ENCODE measurements around the gene OCEL1. TPM values are rescaled to one million over a fixed set of nuclear protein-coding genes. Genes with fewer than 3 reads are reported as not detected.

Gene OCEL1
- total RNA-seq, 5 donors from 2014 or later (not counting 1 experiment from before 2014, with no cell fraction given), result 21.5 to 33.3 (median 23.0) TPM

- ATAC-seq (replicated peaks in 1 of 4) (no peak), DNase-seq (no peak)
- H3K9me3 Mint-ChIP-seq, result no peaks in the 10 kb centered on the region
- peaks cover 5 to 6% of the 10 kb centered on the region in 2 donors for H3K27me3 Mint-ChIP-seq
- H3K4me1 Mint-ChIP-seq, result peaks cover 0 to 17% (median 6%) of the 10 kb centered on the region in 3 donors
- Histone ChIP-seq H3K9me3 (no peaks in the 10 kb centered on the region), H3K27me3 (replicated peaks in 1 of 2; ENCODE audit: control insufficient read depth in 2 of 2, extremely low read depth in 1 of 2, insufficient read depth in 2 of 2, low read length in 1 of 2) (peaks cover 0 to 15% of the 10 kb centered on the region in 2 experiments), H3K4me3 (ENCODE audit: control insufficient read depth in 1 of 2, extremely low read depth in 1 of 2, low read length in 1 of 2) (no peak overlapping the region), H3K4me1 (ENCODE audit: control insufficient read depth in 1 of 2, extremely low read depth in 1 of 2, insufficient read depth in 2 of 2, low read length in 2 of 2) (peaks cover 0 to 19% of the 10 kb centered on the region in 2 experiments), H3K27ac (ENCODE audit: low read length) (no peak overlapping the region), H3K36me3 (ENCODE audit: control insufficient read depth in 2 of 2, extremely low read depth in 1 of 2, insufficient read depth in 1 of 2, low read length in 1 of 2) (no peaks in the 10 kb centered on the region)
- 80% methylated on average over 2 of the region's 8 CpGs for WGBS (ENCODE audit: insufficient coverage)
- CTCF ChIA-PET, result no interaction called here
- H3K27ac Mint-ChIP-seq, result peak overlapping the region; percentile 50 to 77
- peak overlapping the region in 1 of 3 donors; percentile 11 for H3K4me3 Mint-ChIP-seq
- H3K36me3 Mint-ChIP-seq, result no peaks in the 10 kb centered on the region
- POLR2A ChIA-PET, result no interaction called here
Measured at GRCh38 chr19:17242431-17243208, 16.6 kb downstream of the OCEL1 start.

GRCh38 chr19:17243211-17243829, 17.3 kb downstream of the OCEL1 start:
- ATAC-seq (replicated peaks in 1 of 4) (no peak), DNase-seq (no peak)
- no peak overlapping the region for H3K4me3 ChIP-seq (ENCODE audit: control insufficient read depth in 1 of 2, extremely low read depth in 1 of 2, low read length in 1 of 2)
- CTCF ChIA-PET, result no interaction called here
- peaks cover 0 to 16% (median 6%) of the 10 kb centered on the region in 3 donors for H3K4me1 Mint-ChIP-seq
- H3K27ac Mint-ChIP-seq, result peak overlapping the region; percentile 50 to 77
- no peaks in the 10 kb centered on the region for H3K36me3 Mint-ChIP-seq
- POLR2A ChIA-PET, result interaction anchor here in 1 of 2 donors (0.6 kb wide), 1 partner anchor 17 kb away, joined by 12 read pairs; the partner anchor contains the start of gene OCEL1
- H3K36me3 ChIP-seq (ENCODE audit: control insufficient read depth in 2 of 2, extremely low read depth in 1 of 2, insufficient read depth in 1 of 2, low read length in 1 of 2), result no peaks in the 10 kb centered on the region
- peaks cover 5 to 7% of the 10 kb centered on the region in 2 donors for H3K27me3 Mint-ChIP-seq
- WGBS (ENCODE audit: insufficient coverage), result 97% methylated on average over 5 of the region's 8 CpGs
- no peaks in the 10 kb centered on the region for H3K9me3 ChIP-seq
- peaks cover 0 to 19% of the 10 kb centered on the region in 2 experiments for H3K4me1 ChIP-seq (ENCODE audit: control insufficient read depth in 1 of 2, extremely low read depth in 1 of 2, insufficient read depth in 2 of 2, low read length in 2 of 2)
- H3K9me3 Mint-ChIP-seq, result no peaks in the 10 kb centered on the region
- peaks cover 0 to 18% of the 10 kb centered on the region in 2 experiments for H3K27me3 ChIP-seq (replicated peaks in 1 of 2; ENCODE audit: control insufficient read depth in 2 of 2, extremely low read depth in 1 of 2, insufficient read depth in 2 of 2, low read length in 1 of 2)
- peak overlapping the region; percentile 41 to 57 (median 54) for H3K4me3 Mint-ChIP-seq
- no peak overlapping the region for H3K27ac ChIP-seq (ENCODE audit: low read length)

- Histone ChIP-seq H3K4me3 (ENCODE audit: control insufficient read depth in 1 of 2, extremely low read depth in 1 of 2, low read length in 1 of 2) (no peak overlapping the region), H3K27ac (ENCODE audit: low read length) (no peak overlapping the region), H3K4me1 (ENCODE audit: control insufficient read depth in 1 of 2, extremely low read depth in 1 of 2, insufficient read depth in 2 of 2, low read length in 2 of 2) (peaks cover 0 to 19% of the 10 kb centered on the region in 2 experiments), H3K36me3 (ENCODE audit: control insufficient read depth in 2 of 2, extremely low read depth in 1 of 2, insufficient read depth in 1 of 2, low read length in 1 of 2) (no peaks in the 10 kb centered on the region), H3K27me3 (replicated peaks in 1 of 2; ENCODE audit: control insufficient read depth in 2 of 2, extremely low read depth in 1 of 2, insufficient read depth in 2 of 2, low read length in 1 of 2) (peaks cover 0 to 18% of the 10 kb centered on the region in 2 experiments), H3K9me3 (no peaks in the 10 kb centered on the region)
- Mint-ChIP-seq H3K36me3 (no peaks in the 10 kb centered on the region), H3K4me1 (peaks cover 0 to 16% (median 6%) of the 10 kb centered on the region in 3 donors), H3K27me3 (peaks cover 5 to 7% of the 10 kb centered on the region in 2 donors), H3K4me3 (peak overlapping the region; percentile 54 to 65 (median 57)), H3K27ac (peak overlapping the region in 1 of 2 donors; percentile 31), H3K9me3 (no peaks in the 10 kb centered on the region)
- WGBS (ENCODE audit: insufficient coverage), result 86% methylated on average over 23 of the region's 52 CpGs
- no peak for ATAC-seq (replicated peaks in 1 of 4)
- no peak for DNase-seq
- ChIA-PET CTCF (no interaction called here), POLR2A (interaction anchor here (0.6 kb wide), 2 partner anchors 18 to 119 kb away, joined by 12 to 13 read pairs; partner anchors contain the start of gene OCEL1 (in 1 of the 2))
Measured at GRCh38 chr19:17243830-17244617, 18.0 kb downstream of the OCEL1 start.

- Mint-ChIP-seq H3K9me3 (no peaks in the 10 kb centered on the region), H3K4me1 (peaks cover 0 to 16% (median 6%) of the 10 kb centered on the region in 3 donors), H3K27me3 (peaks cover 5 to 7% of the 10 kb centered on the region in 2 donors), H3K4me3 (peak overlapping the region; percentile 54 to 65 (median 57)), H3K36me3 (no peaks in the 10 kb centered on the region), H3K27ac (no peak overlapping the region)
- WGBS (ENCODE audit: insufficient coverage), result 7% methylated on average over 97 of the region's 100 CpGs
- Histone ChIP-seq H3K4me1 (ENCODE audit: control insufficient read depth in 1 of 2, extremely low read depth in 1 of 2, insufficient read depth in 2 of 2, low read length in 2 of 2) (peaks cover 0 to 19% of the 10 kb centered on the region in 2 experiments), H3K27me3 (replicated peaks in 1 of 2; ENCODE audit: control insufficient read depth in 2 of 2, extremely low read depth in 1 of 2, insufficient read depth in 2 of 2, low read length in 1 of 2) (peaks cover 0 to 18% of the 10 kb centered on the region in 2 experiments), H3K27ac (ENCODE audit: low read length) (no peak overlapping the region), H3K4me3 (ENCODE audit: control insufficient read depth in 1 of 2, extremely low read depth in 1 of 2, low read length in 1 of 2) (peak overlapping the region in 1 of 2 donors; percentile 25), H3K9me3 (no peaks in the 10 kb centered on the region), H3K36me3 (ENCODE audit: control insufficient read depth in 2 of 2, extremely low read depth in 1 of 2, insufficient read depth in 1 of 2, low read length in 1 of 2) (no peaks in the 10 kb centered on the region)
- DNase-seq (peak in 4 of 35 experiments; percentile 20 to 45 (median 26)), ATAC-seq (replicated peaks in 1 of 4) (peak in 3 of 4 experiments; percentile 8 to 33 (median 12))
- POLR2A ChIA-PET, result interaction anchor here in 1 of 2 donors (0.6 kb wide), 1 partner anchor 120 kb away, joined by 13 read pairs; no protein-coding TSS in a partner anchor
- CTCF ChIA-PET, result no interaction called here
Measured at GRCh38 chr19:17244618-17245534, 18.9 kb downstream of the OCEL1 start.

GRCh38 chr19:17245535-17245984, 19.5 kb downstream of the OCEL1 start, which contains the start of gene NR2F6:
TSS of gene NR2F6 (minus strand) at chr19:17245919. CDS start at chr19:17245220, 699 bp downstream.
- Mint-ChIP-seq H3K9me3 (no peaks in the 10 kb centered on the region), H3K27me3 (peaks cover 5 to 7% of the 10 kb centered on the region in 2 donors), H3K27ac (peak within 1 kb of the TSS in 1 of 2 donors; percentile 74), H3K4me3 (peak within 1 kb of the TSS; percentile 80 to 86 (median 82)), H3K36me3 (no peaks in the 10 kb centered on the region), H3K4me1 (peaks cover 0 to 16% (median 6%) of the 10 kb centered on the region in 3 donors)
- Histone ChIP-seq H3K27ac (ENCODE audit: low read length) (no peak within 1 kb of the TSS), H3K4me1 (ENCODE audit: control insufficient read depth in 1 of 2, extremely low read depth in 1 of 2, insufficient read depth in 2 of 2, low read length in 2 of 2) (peaks cover 0 to 19% of the 10 kb centered on the region in 2 experiments), H3K27me3 (replicated peaks in 1 of 2; ENCODE audit: control insufficient read depth in 2 of 2, extremely low read depth in 1 of 2, insufficient read depth in 2 of 2, low read length in 1 of 2) (peaks cover 0 to 18% of the 10 kb centered on the region in 2 experiments), H3K36me3 (ENCODE audit: control insufficient read depth in 2 of 2, extremely low read depth in 1 of 2, insufficient read depth in 1 of 2, low read length in 1 of 2) (no peaks in the 10 kb centered on the region), H3K9me3 (no peaks in the 10 kb centered on the region), H3K4me3 (ENCODE audit: control insufficient read depth in 1 of 2, extremely low read depth in 1 of 2, low read length in 1 of 2) (peak within 1 kb of the TSS; percentile 68 to 69)
- DNase-seq, result peak in 2 of 35 experiments; percentile 36 to 44
- under 1% methylated on average over 59 of the region's 72 CpGs for WGBS (ENCODE audit: insufficient coverage)
- POLR2A ChIA-PET, result no interaction called here
- ATAC-seq (replicated peaks in 1 of 4), result peak in 3 of 4 experiments; percentile 25 to 36 (median 28)
- CTCF ChIA-PET, result no interaction called here

Measured in T-cell (primary cell).